A549 (cell line): Measurements from ENCODE around the gene CRISPLD2. TPM values are rescaled to one million over a fixed set of nuclear protein-coding genes. Genes with fewer than 3 reads are reported as not detected.

Experiments
- ATAC-seq, 2 experiments: fragments of 200-7000 bp in 1 of 2; fragments of >200 bp in 1 of 2; cut with Nextera tagmentation in 1 of 2; cut with Tn5 transposase in 1 of 2; 3 replicates each; pipeline versions ENCODE4 v1.8.0 to v1.9.1; 2018 to 2020; ENCODE audit warnings: mild to moderate bottlenecking in 1 of 2, moderate library complexity in 1 of 2
- CTCF ChIA-PET: fragments of 300-600 bp; sonication (Branson Sonifier 250); formaldehyde crosslinking; extraction: SDS; loops from one replicate; lab custom pipeline; 2021; ENCODE audit warnings: antibody characterized with exemption, inconsistent platforms; lab: Yijun Ruan, JAX
- POLR2A ChIA-PET: fragments of 350-600 bp; formaldehyde crosslinking; extraction: SDS; loops from one replicate; lab custom pipeline; 2021; ENCODE audit warnings: antibody characterized with exemption, inconsistent platforms; lab: Yijun Ruan, JAX
- DNase-seq, 2 experiments: peaks; one replicate each; pipeline versions ENCODE4 v3.0.0 to v3.0.0-alpha.2; 2011 to 2016; ENCODE audit warnings: low read depth in 1 of 2, low spot score in 1 of 2
- FAIRE-seq: peaks from 2 replicates; lab custom pipeline; 2011; peaks lifted over from hg19 to GRCh38; lab: Jason Lieb, UNC
- H3K27ac ChIP-seq, 2 experiments: fragments of >200 bp; sonication (Bioruptor Twin); formaldehyde crosslinking; 3 replicates each; pipeline ENCODE4 v1.5.1; 2016 to 2017
- H3K4me1 ChIP-seq: fragments of >200 bp; sonication (Bioruptor Twin); formaldehyde crosslinking; 3 replicates; pipeline ENCODE4 v1.6.1; 2016
- H3K4me2 ChIP-seq: fragments of >200 bp; sonication (Bioruptor Twin); formaldehyde crosslinking; 3 replicates; pipeline ENCODE4 v1.6.1; 2016
- H3K4me3 ChIP-seq: fragments of >200 bp; sonication (Bioruptor Twin); formaldehyde crosslinking; 3 replicates; pipeline ENCODE4 v1.5.1; 2016
- H3K9me3 ChIP-seq: fragments of >200 bp; sonication (Bioruptor Twin); formaldehyde crosslinking; 3 replicates; pipeline ENCODE4 v1.6.1; 2016
- BCL3 ChIP-seq: fragments of >200 bp; sonication (Bioruptor Twin); formaldehyde crosslinking; IDR thresholded peaks from 3 replicates; pipeline ENCODE4 v1.6.1; 2016
- BHLHE40 ChIP-seq: IDR thresholded peaks from 2 replicates; pipeline ENCODE4 v1.6.1; 2012; ENCODE audit warnings: low read depth, low read length, inconsistent platforms
- CHD2 ChIP-seq: fragments of 150-350 bp; IDR thresholded peaks from 2 replicates; pipeline ENCODE4 v1.6.1; 2014; ENCODE audit warnings: low read length; ENCODE audit not compliant: partially characterized antibody
- CHD4 ChIP-seq: fragments of 200-600 bp; sonication (generic); IDR thresholded peaks from 2 replicates; pipeline ENCODE4 v1.6.1; 2016; ENCODE audit warnings: antibody characterized with exemption, mild to moderate bottlenecking, borderline replicate concordance
- EHF ChIP-seq: fragments of 250-450 bp; sonication (Bioruptor Pico); IDR thresholded peaks from 2 replicates; pipeline ENCODE4 v1.5.0; 2020; ENCODE audit warnings: mild to moderate bottlenecking
- ELK1 ChIP-seq: fragments of 150-350 bp; IDR thresholded peaks from 2 replicates; pipeline ENCODE4 v1.6.1; 2014; ENCODE audit warnings: low read depth, mild to moderate bottlenecking, low read length
- EP300 ChIP-seq, 2 experiments: fragments of >200 bp; sonication (Bioruptor Twin); formaldehyde crosslinking; IDR thresholded peaks; 2 replicates in 1 of 2; 3 replicates in 1 of 2; pipeline ENCODE4 v1.6.1; 2016 to 2017
- FOSB ChIP-seq: fragments of 250-450 bp; sonication (Bioruptor Pico); IDR thresholded peaks from 2 replicates; pipeline ENCODE4 v1.5.0; 2020; ENCODE audit warnings: mild to moderate bottlenecking, moderate library complexity
- FOXS1 ChIP-seq: fragments of 250-450 bp; sonication (Bioruptor Pico); IDR thresholded peaks from 2 replicates; pipeline ENCODE4 v1.5.0; 2020; ENCODE audit warnings: mild to moderate bottlenecking, moderate library complexity
- HES2 ChIP-seq: fragments of >200 bp; sonication (Bioruptor Twin); formaldehyde crosslinking; IDR thresholded peaks from 2 replicates; pipeline ENCODE4 v1.6.1; 2016
- HEYL ChIP-seq: fragments of 250-450 bp; sonication (Bioruptor Pico); IDR thresholded peaks from 2 replicates; pipeline ENCODE4 v1.8.0; 2021; ENCODE audit warnings: mild to moderate bottlenecking, moderate library complexity
- HOXA7 ChIP-seq: fragments of 250-450 bp; sonication (Bioruptor Pico); IDR thresholded peaks from 2 replicates; pipeline ENCODE4 v1.5.0; 2020; ENCODE audit warnings: mild to moderate bottlenecking, moderate library complexity
- HOXB13 ChIP-seq: fragments of 250-450 bp; sonication (Bioruptor Pico); IDR thresholded peaks from 2 replicates; pipeline ENCODE4 v1.5.0; 2020; ENCODE audit warnings: low read depth, mild to moderate bottlenecking, moderate library complexity
- HOXB5 ChIP-seq: fragments of 250-450 bp; sonication (Bioruptor Pico); IDR thresholded peaks from 2 replicates; pipeline ENCODE4 v1.5.0; 2020; ENCODE audit warnings: mild to moderate bottlenecking, moderate library complexity
- JUNB ChIP-seq: fragments of >200 bp; sonication (Bioruptor Twin); formaldehyde crosslinking; IDR thresholded peaks from 2 replicates; pipeline ENCODE4 v1.6.1; 2016
- MAFK ChIP-seq: fragments of 450-650 bp; IDR thresholded peaks from 2 replicates; pipeline ENCODE4 v1.6.1; 2014; ENCODE audit not compliant: partially characterized antibody
- MAZ ChIP-seq: fragments of 150-350 bp; IDR thresholded peaks from 2 replicates; pipeline ENCODE4 v1.6.1; 2014; ENCODE audit warnings: antibody characterized with exemption, low read depth, low read length, borderline replicate concordance
- MYC ChIP-seq: IDR thresholded peaks from 2 replicates; pipeline ENCODE4 v1.6.1; 2012; ENCODE audit warnings: mild to moderate bottlenecking, inconsistent platforms, low read length, improper control_type of control experiment, borderline replicate concordance
- NPAS2 ChIP-seq: fragments of 250-450 bp; sonication (Bioruptor Pico); IDR thresholded peaks from 2 replicates; pipeline ENCODE4 v1.8.0; 2022; ENCODE audit warnings: mild to moderate bottlenecking, moderate library complexity, borderline replicate concordance
- PBX3 ChIP-seq: IDR thresholded peaks from 2 replicates; pipeline ENCODE4 v1.6.1; 2012
- POLR2A ChIP-seq: IDR thresholded peaks from 2 replicates; pipeline ENCODE4 v1.6.1; 2012; ENCODE audit warnings: mild to moderate bottlenecking, low read length
- RARB ChIP-seq: fragments of 250-450 bp; sonication (Bioruptor Pico); IDR thresholded peaks from 2 replicates; pipeline ENCODE4 v1.8.0; 2021; ENCODE audit warnings: mild to moderate bottlenecking, moderate library complexity
- RCOR1 ChIP-seq: fragments of 150-350 bp; IDR thresholded peaks from 2 replicates; pipeline ENCODE4 v1.6.1; 2014; ENCODE audit warnings: antibody characterized with exemption, low read length, low read depth
- SMC3 ChIP-seq: fragments of >200 bp; sonication (Bioruptor Twin); formaldehyde crosslinking; IDR thresholded peaks from 3 replicates; pipeline ENCODE4 v1.6.1; 2018; ENCODE audit warnings: inconsistent platforms
- ZFP36 ChIP-seq: fragments of 450-650 bp; IDR thresholded peaks from 2 replicates; pipeline ENCODE4 v1.6.1; 2014; ENCODE audit warnings: borderline replicate concordance; ENCODE audit not compliant: partially characterized antibody
- ZNF302 ChIP-seq: fragments of 250-450 bp; sonication (Bioruptor Pico); IDR thresholded peaks from 2 replicates; pipeline ENCODE4 v1.9.0; 2021; ENCODE audit warnings: inconsistent platforms, mild to moderate bottlenecking, moderate library complexity
- ZSCAN20 ChIP-seq: fragments of 250-450 bp; sonication (Bioruptor Pico); IDR thresholded peaks from 2 replicates; pipeline ENCODE4 v1.8.0; 2022; ENCODE audit warnings: mild to moderate bottlenecking, moderate library complexity
- WGBS: methylation state at CpG from one replicate; pipeline ENCODE4 v1.1.6; 2017; ENCODE audit errors: missing lambda C conversion rate; 5-methylcytosine and 5-hydroxymethylcytosine counted together
- polyA plus RNA-seq, 4 experiments: library from polyadenylated mRNA; depleted of rRNA in 3 of 4; stranded (reverse); fragments of >200 nt; fragmentation: RNase III in 1 of 4; extraction: RNeasy Plus Mini Kit Qiagen cat#74134 plus additional on column Dnase treatment in 1 of 4; gene quantifications; 2 replicates in 3 of 4; 3 replicates in 1 of 4; pipeline ENCODE4 v1.2.3, GENCODE V29; 2011 to 2017

Gene CRISPLD2
- polyA plus RNA-seq, 2 of the 4 experiments (the other 2 are of a cell fraction) = 0.85 to 1.6 TPM

GRCh38 chr16:84786605-84787262, 33.1 kb upstream of the CRISPLD2 start:
- TF ChIP-seq ELK1 (no peak), HOXB5 (CRISPR knock-in tag) (no peak), ZFP36 (no peak), BHLHE40 (no peak)
- no peaks in the 10 kb centered on the region for H3K4me1 ChIP-seq
- CTCF ChIA-PET = interaction anchor here (0.7 kb wide), 2 partner anchors 50 to 185 kb away, joined by 3 to 4 read pairs; no protein-coding TSS in a partner anchor
- peak in 1 of 2 experiments; percentile 18; a peak in 3 of 6 replicates for ATAC-seq
- 88% methylated on average over 9 of the region's 13 CpGs for WGBS
- H3K9me3 ChIP-seq = no peaks in the 10 kb centered on the region
- H3K4me2 ChIP-seq = no peak overlapping the region
- DNase-seq = no peak
- POLR2A ChIA-PET = no interaction called here
- FAIRE-seq = no peak
- no peak overlapping the region for H3K4me3 ChIP-seq
- H3K27ac ChIP-seq = no peak overlapping the region

- no peak for FAIRE-seq
- no peak for ATAC-seq
- no peak overlapping the region for H3K4me3 ChIP-seq
- CTCF ChIA-PET = interaction anchor here (0.6 kb wide), 1 partner anchor 17 kb away, joined by 3 read pairs; no protein-coding TSS in a partner anchor
- DNase-seq = no peak
- WGBS = 79% methylated on average over 5 of the region's 5 CpGs
- H3K27ac ChIP-seq = no peak overlapping the region
- no peaks in the 10 kb centered on the region for H3K9me3 ChIP-seq
- H3K4me1 ChIP-seq = no peaks in the 10 kb centered on the region
- TF ChIP-seq ZNF302 (CRISPR knock-in tag) (no peak), FOXS1 (CRISPR knock-in tag) (no peak), NPAS2 (CRISPR knock-in tag) (no peak), HOXB13 (CRISPR knock-in tag) (no peak), PBX3 (no peak), CHD4 (no peak), SMC3 (no peak), BCL3 (no peak), MAFK (no peak), POLR2A (no peak), JUNB (no peak), MYC (no peak), FOSB (CRISPR knock-in tag) (no peak), HEYL (CRISPR knock-in tag) (no peak), HOXA7 (no peak), ZFP36 (no peak), HES2 (no peak), EP300 (IDR thresholded peaks at IDR 0.05) (no peak)
- no peak overlapping the region for H3K4me2 ChIP-seq
- POLR2A ChIA-PET = no interaction called here
Observed at GRCh38 chr16:84787263-84787622, 32.5 kb upstream of the CRISPLD2 start.

- no peak overlapping the region for H3K27ac ChIP-seq
- FAIRE-seq (no peak), DNase-seq (no peak), ATAC-seq (no peak)
- POLR2A ChIA-PET = no interaction called here
- no peaks in the 10 kb centered on the region for H3K4me1 ChIP-seq
- WGBS = 96% methylated on average over 21 of the region's 22 CpGs
- H3K4me3 ChIP-seq = no peak overlapping the region
- no peak overlapping the region for H3K4me2 ChIP-seq
- CTCF ChIA-PET = interaction anchor here (0.7 to 2.1 kb wide), 4 partner anchors 9 to 102 kb away, joined by 3 to 6 read pairs (median 3); no protein-coding TSS in a partner anchor
- H3K9me3 ChIP-seq = no peaks in the 10 kb centered on the region
- TF ChIP-seq EHF (CRISPR knock-in tag) (no peak), ZSCAN20 (CRISPR knock-in tag) (no peak), BCL3 (no peak), RCOR1 (no peak), RARB (no peak), MAZ (no peak), ELK1 (no peak), CHD2 (no peak)
Observed at GRCh38 chr16:84788920-84789391, 30.8 kb upstream of the CRISPLD2 start.
